Measurements from ENCODE around the gene CD163L1.

The CD163L1 gene

GRCh38 chr12:7324176-7324575 is 119.8 kb downstream of the CD163L1 start:
- DNase-seq (ENCODE audit: low spot score), result no peak

GRCh38 chr12:7322599-7322998 is 121.4 kb downstream of the CD163L1 start:
- DNase-seq (ENCODE audit: low spot score), result no peak

GRCh38 chr12:7321624-7322023 is 122.3 kb downstream of the CD163L1 start:
- DNase-seq (ENCODE audit: low spot score), result no peak

GRCh38 chr12:7319930-7320329 is 124.0 kb downstream of the CD163L1 start:
- no peak for DNase-seq (ENCODE audit: low spot score)

GRCh38 chr12:7310070-7310469 is 133.9 kb downstream of the CD163L1 start:
- no peak for DNase-seq (ENCODE audit: low spot score)
